ENCODE results near the gene PTCH1.

Gene PTCH1

DNA sequence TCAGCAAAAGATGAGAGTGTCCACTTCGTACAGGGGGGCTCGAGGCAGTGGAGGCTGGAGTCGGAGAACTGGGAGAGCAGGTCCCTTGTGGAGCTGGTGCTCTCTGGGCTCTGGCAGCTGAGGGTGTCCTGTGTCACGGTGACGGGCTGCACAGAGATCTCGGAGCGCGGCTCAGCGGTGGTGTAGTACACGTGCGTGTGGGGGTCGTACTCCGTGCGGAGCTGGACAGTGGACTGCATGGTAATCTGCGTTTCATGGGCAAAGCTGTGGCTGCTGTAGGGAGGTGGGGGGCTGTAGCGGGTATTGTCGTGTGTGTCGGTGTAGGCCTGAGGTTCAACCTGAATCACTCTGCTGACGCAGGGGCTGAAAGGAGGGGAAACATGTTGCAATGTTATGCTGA is 48.0 kb downstream of the PTCH1 start:
- H3K4me3 ChIP-seq (ENCODE audit: low read length) = no peak overlapping the region
- DNase-seq (ENCODE audit: low read depth) = no peak
- TF ChIP-seq, protein P1, sequence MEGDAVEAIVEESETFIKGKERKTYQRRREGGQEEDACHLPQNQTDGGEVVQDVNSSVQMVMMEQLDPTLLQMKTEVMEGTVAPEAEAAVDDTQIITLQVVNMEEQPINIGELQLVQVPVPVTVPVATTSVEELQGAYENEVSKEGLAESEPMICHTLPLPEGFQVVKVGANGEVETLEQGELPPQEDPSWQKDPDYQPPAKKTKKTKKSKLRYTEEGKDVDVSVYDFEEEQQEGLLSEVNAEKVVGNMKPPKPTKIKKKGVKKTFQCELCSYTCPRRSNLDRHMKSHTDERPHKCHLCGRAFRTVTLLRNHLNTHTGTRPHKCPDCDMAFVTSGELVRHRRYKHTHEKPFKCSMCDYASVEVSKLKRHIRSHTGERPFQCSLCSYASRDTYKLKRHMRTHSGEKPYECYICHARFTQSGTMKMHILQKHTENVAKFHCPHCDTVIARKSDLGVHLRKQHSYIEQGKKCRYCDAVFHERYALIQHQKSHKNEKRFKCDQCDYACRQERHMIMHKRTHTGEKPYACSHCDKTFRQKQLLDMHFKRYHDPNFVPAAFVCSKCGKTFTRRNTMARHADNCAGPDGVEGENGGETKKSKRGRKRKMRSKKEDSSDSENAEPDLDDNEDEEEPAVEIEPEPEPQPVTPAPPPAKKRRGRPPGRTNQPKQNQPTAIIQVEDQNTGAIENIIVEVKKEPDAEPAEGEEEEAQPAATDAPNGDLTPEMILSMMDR (IDR thresholded peaks at IDR 0.05; ENCODE audit: insufficient read depth, low read depth, low read length, missing control alignments) = no peak

DNA sequence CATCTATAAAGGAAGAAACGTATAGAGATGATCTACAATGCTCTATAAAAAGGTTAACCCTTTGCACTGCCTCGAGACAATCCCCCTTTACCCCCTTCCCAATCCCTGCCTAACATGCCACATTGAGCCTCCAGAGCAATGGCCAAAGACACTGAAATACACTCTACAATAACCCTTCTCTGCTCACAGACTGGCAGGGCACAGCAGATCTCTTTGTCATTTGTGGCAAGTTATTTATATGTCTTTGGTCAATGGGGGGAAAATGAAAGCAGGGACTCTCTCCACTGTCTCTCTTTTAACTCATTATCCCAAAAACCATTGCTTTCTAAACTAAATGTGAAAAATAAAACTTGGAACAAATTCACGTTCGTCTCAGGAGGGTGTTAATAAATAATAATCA is 51.7 kb downstream of the PTCH1 start:
- no peak overlapping the region for H3K4me3 ChIP-seq (ENCODE audit: low read length)
- DNase-seq (ENCODE audit: low read depth) = no peak
- TF ChIP-seq, protein P1 (IDR thresholded peaks at IDR 0.05; ENCODE audit: insufficient read depth, low read depth, low read length, missing control alignments) = no peak

DNA sequence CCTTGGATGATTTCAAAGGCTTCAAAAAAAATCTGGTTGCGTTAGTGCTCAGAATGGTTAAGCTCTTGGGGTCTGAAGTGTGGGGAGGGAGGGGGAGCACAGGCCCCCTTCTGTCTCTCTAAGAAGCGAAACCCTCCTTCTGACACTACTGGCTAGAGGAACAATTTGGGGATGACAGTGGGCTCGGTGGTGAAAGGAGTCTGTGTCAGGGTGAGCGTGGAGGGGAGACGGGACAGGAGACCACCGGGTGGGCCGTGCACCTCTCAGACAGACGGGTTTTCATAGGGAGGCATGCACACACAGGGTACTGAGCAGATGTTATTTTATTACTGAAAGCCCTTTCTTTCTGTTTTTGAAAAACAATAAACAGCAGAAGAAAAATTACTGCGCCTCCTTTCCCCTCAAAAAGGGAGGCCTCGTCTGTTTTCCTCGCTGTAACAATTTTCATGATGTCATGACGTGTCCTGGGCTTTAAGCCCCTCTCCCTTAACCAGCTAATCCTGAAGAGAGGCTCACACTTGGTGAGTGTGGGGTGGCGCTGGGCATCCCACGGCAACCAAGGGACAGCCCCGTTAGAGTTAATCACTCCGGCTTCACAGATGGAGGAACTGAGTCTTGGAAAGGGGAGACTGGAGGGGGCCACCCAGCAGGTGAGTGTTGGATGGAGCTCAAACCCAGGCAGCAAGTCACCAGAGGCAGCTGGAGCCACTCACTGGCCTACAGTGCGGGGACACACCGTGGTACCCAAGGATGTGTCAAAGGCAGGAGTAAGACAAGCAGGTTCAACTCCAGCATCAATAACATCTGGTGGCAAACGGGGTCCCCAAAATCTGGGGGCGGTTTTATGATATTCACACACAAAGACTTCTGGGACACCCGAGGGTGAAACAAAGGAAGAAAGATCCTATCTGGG is 53.4 kb downstream of the PTCH1 start:
- DNase-seq (ENCODE audit: low read depth) = no peak

DNA sequence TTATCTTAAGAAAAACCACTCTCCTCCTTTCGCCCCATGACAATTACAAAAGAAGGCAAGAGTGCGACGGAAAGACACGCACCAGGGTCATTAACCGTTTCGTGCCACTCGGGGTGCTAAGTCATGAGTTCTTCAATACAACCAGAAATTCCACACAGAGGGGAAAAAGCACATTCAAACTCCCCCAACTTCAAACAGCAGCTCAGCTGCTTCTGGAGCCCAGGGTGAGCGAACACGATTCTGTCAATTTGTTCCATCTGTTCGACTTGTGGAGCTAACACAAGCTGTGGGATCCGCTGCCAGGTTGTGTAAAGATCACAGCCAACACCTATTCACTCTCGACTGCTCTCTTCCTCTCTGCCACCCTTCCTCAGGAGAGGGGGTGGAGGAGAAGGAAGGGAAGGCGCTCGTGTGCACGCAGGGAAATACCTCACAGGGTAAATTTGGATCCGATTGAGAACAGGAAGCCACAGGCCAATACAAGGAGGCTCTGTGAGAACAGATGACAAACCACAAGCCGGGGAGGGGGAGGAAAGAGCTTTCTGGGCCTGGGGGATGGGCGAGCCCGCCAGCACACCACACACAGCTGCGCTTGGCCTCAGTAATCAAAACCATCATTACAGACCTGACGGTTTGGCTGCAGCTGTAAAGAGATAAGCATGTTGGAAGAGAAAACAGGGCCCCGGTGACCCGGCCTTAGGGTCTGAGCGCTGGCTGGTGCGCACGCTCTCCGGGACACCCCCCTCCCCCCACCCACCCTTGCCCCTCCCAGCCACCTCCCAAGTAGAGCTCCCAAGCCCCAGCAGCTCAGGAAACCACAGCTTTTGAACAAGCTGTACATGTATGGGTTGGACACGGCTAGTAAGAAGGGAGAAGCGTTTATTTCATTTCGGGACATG is 54.3 kb downstream of the PTCH1 start:
- TF ChIP-seq, protein P1 (IDR thresholded peaks at IDR 0.05; ENCODE audit: insufficient read depth, low read depth, low read length, missing control alignments) = no peak
- H3K4me3 ChIP-seq (ENCODE audit: low read length) = peak overlapping the region; percentile 16
- DNase-seq (ENCODE audit: low read depth) = peak; percentile 52

More for the DNA sequence above, 53.4 kb downstream of the PTCH1 start:
- TF ChIP-seq, protein P1 (IDR thresholded peaks at IDR 0.05; ENCODE audit: insufficient read depth, low read depth, low read length, missing control alignments) = no peak
- H3K4me3 ChIP-seq (ENCODE audit: low read length) = peak overlapping the region; percentile 16

DNA sequence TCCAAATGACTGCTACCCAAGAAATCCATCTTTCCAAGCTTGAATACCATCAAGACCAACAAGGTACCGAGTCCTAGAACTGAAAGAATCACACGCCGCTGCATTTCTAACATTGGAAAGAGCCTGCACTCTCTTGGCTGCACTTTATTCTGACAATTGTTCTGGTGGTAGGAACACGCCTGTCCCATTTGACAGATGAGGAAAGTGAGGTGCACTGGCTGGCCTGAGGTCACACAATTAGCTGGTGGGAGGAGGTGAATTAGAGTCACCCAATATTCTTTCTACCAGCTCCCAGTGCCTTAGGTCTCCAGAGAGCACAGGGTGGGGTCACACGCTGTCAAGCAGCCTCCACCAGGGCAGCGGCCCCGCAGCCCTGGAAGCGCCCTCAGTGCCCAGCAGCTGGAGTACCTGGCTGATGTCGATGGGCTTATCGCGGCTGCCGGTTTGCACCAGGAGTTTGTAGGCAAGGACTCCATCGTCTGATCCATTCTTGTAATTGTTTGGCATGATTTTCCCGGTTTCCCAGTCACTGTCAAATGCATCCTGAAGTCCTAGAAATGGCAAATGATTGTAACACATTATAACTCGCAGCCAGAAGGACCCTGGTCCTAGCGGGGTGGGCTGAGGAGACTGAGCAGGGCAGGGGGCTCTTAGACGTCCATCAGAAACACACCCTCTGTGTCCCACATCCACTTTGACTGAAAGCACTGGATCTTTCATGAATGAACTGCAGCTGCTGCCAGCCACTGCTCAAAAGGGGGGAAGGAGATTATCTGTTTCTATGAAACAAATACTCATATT is 55.1 kb downstream of the PTCH1 start:
- no peak overlapping the region for H3K4me3 ChIP-seq (ENCODE audit: low read length)
- DNase-seq (ENCODE audit: low read depth) = no peak
- TF ChIP-seq, protein P1 (IDR thresholded peaks at IDR 0.05; ENCODE audit: insufficient read depth, low read depth, low read length, missing control alignments) = no peak

DNA sequence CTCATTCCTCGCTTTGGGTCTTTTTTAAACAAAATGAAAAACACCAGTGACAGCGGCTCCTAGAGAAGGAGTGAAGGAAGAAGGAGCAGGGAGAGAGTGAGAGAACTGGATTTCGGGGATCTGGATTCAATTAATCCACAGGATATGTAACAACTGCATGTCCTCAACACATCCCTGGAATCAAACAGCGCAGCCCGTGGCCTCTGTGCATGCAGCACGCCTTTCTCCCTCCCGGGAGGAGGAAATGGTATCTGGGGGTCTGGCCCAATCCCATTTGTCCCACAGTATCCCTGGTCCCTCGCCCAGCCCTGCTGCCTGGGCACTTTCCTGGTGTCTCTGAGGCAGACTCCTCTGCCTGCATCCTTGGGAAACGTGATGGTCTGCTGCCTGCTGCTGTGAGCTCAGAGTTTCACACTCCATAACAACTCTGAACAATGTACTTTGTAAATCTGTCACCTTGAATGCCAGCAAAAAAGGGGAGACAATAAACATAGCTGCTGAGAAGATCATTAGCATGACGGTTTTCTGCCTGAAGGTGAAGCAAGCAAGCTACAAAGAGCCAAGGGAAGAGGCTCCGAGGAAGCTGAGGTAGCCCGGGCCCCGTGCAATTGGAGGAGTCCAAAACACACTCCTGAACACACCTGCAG is 56.1 kb downstream of the PTCH1 start:
- TF ChIP-seq, protein P1 (IDR thresholded peaks at IDR 0.05; ENCODE audit: insufficient read depth, low read depth, low read length, missing control alignments) = no peak
- DNase-seq (ENCODE audit: low read depth) = no peak
- H3K4me3 ChIP-seq (ENCODE audit: low read length) = no peak overlapping the region

Measured in epithelial cell of esophagus (primary cell).